ENCODE measurements around the gene MEDAG.

The MEDAG gene

GRCh38 chr13:30900952-30901749, 4.9 kb upstream of the MEDAG start:
- no peak for TF ChIP-seq CTCF (conservative IDR thresholded peaks at IDR 0.05; ENCODE audit: low read depth, low read length)
- Histone ChIP-seq H3K79me2 (ENCODE audit: insufficient read depth, low read depth) (no peaks in the 10 kb centered on the region), H4K20me1 (ENCODE audit: insufficient read depth) (no peaks in the 10 kb centered on the region), H3K4me3 (IDR thresholded peaks at IDR 0.05; ENCODE audit: insufficient read depth, low read depth, low read length) (no peak overlapping the region), H3K36me3 (ENCODE audit: insufficient read depth) (no peaks in the 10 kb centered on the region), H3K9ac (no peak overlapping the region), H3K4me1 (ENCODE audit: low read depth, poor library complexity, severe bottlenecking) (no peaks in the 10 kb centered on the region), H2AFZ (ENCODE audit: low read depth) (no peak overlapping the region), H3K27ac (no peak overlapping the region), H3K27me3 (ENCODE audit: insufficient read depth, low read depth) (no peaks in the 10 kb centered on the region), H3K4me2 (no peak overlapping the region)

GRCh38 chr13:30904043-30904442, 2.0 kb upstream of the MEDAG start:
- no peaks in the 10 kb centered on the region for H4K20me1 ChIP-seq (ENCODE audit: insufficient read depth)
- H3K27me3 ChIP-seq (ENCODE audit: insufficient read depth, low read depth): no peaks in the 10 kb centered on the region

GRCh38 chr13:30906411-30907051, 460 bp downstream of the MEDAG start:
- Histone ChIP-seq H3K4me2 (no peak overlapping the region), H2AFZ (ENCODE audit: low read depth) (no peak overlapping the region), H3K36me3 (ENCODE audit: insufficient read depth) (no peaks in the 10 kb centered on the region), H3K27me3 (ENCODE audit: insufficient read depth, low read depth) (no peaks in the 10 kb centered on the region), H3K79me2 (ENCODE audit: insufficient read depth, low read depth) (no peaks in the 10 kb centered on the region), H4K20me1 (ENCODE audit: insufficient read depth) (no peaks in the 10 kb centered on the region), H3K9ac (no peak overlapping the region), H3K27ac (no peak overlapping the region), H3K4me3 (IDR thresholded peaks at IDR 0.05; ENCODE audit: insufficient read depth, low read depth, low read length) (no peak overlapping the region), H3K4me1 (ENCODE audit: low read depth, poor library complexity, severe bottlenecking) (no peaks in the 10 kb centered on the region)
- no peak for TF ChIP-seq CTCF (conservative IDR thresholded peaks at IDR 0.05; ENCODE audit: low read depth, low read length)

More at GRCh38 chr13:30904043-30904442, 2.0 kb upstream of the MEDAG start:
- H3K36me3 ChIP-seq (ENCODE audit: insufficient read depth): no peaks in the 10 kb centered on the region
- no peak overlapping the region for H3K9ac ChIP-seq
- TF ChIP-seq CTCF (conservative IDR thresholded peaks at IDR 0.05; ENCODE audit: low read depth, low read length): no peak
- H3K79me2 ChIP-seq (ENCODE audit: insufficient read depth, low read depth): no peaks in the 10 kb centered on the region
- H2AFZ ChIP-seq (ENCODE audit: low read depth): no peak overlapping the region
- no peak overlapping the region for H3K4me3 ChIP-seq (IDR thresholded peaks at IDR 0.05; ENCODE audit: insufficient read depth, low read depth, low read length)
- no peaks in the 10 kb centered on the region for H3K4me1 ChIP-seq (ENCODE audit: low read depth, poor library complexity, severe bottlenecking)
- no peak overlapping the region for H3K27ac ChIP-seq
- H3K4me2 ChIP-seq: no peak overlapping the region

GRCh38 chr13:30907121-30907861, 1.2 kb downstream of the MEDAG start:
- Histone ChIP-seq H4K20me1 (ENCODE audit: insufficient read depth) (no peaks in the 10 kb centered on the region), H3K27me3 (ENCODE audit: insufficient read depth, low read depth) (no peaks in the 10 kb centered on the region), H3K79me2 (ENCODE audit: insufficient read depth, low read depth) (no peaks in the 10 kb centered on the region), H2AFZ (ENCODE audit: low read depth) (no peak overlapping the region), H3K9ac (no peak overlapping the region), H3K4me2 (no peak overlapping the region), H3K4me3 (IDR thresholded peaks at IDR 0.05; ENCODE audit: insufficient read depth, low read depth, low read length) (no peak overlapping the region), H3K36me3 (ENCODE audit: insufficient read depth) (no peaks in the 10 kb centered on the region), H3K27ac (no peak overlapping the region), H3K4me1 (ENCODE audit: low read depth, poor library complexity, severe bottlenecking) (no peaks in the 10 kb centered on the region)
- TF ChIP-seq CTCF (conservative IDR thresholded peaks at IDR 0.05; ENCODE audit: low read depth, low read length): no peak
